Endothelial cell of umbilical vein (primary cell): ENCODE data around the gene BTBD17. TPM values are rescaled to one million over a fixed set of nuclear protein-coding genes. Genes with fewer than 3 reads are reported as not detected.

Experiments used
- BruUV-seq: library from RNA; stranded (reverse); fragments of 400-500 nt; replicated peaks from 2 replicates; lab custom pipeline; 2021; lab: Mats Ljungman, UMichigan
- CTCF ChIA-PET: fragments of 300-600, 350-600 bp; sonication (Branson Sonifier 250); formaldehyde crosslinking; loops from one replicate; lab custom pipeline; 2021; ENCODE audit warnings: antibody characterized with exemption, inconsistent platforms; lab: Charles Lee
- POLR2A ChIA-PET: fragments of 300-600, 350-600 bp; sonication (Branson Sonifier 250); formaldehyde crosslinking; loops from one replicate; lab custom pipeline; 2021; ENCODE audit warnings: antibody characterized with exemption, inconsistent platforms; lab: Charles Lee
- DNase-seq: peaks from one replicate; pipeline ENCODE4 v3.0.0-alpha.2; 2011; ENCODE audit warnings: low read depth, low spot score
- FAIRE-seq: peaks from 2 replicates; lab custom pipeline; 2011; peaks lifted over from hg19 to GRCh38; lab: Jason Lieb, UNC
- H2AFZ ChIP-seq: 2 replicates; pipeline ENCODE4 v1.6.0; 2012; ENCODE audit warnings: low read depth, low read length, control low read depth, inconsistent platforms
- H3K27ac ChIP-seq: 2 replicates; pipeline ENCODE4 v1.5.1; 2011; ENCODE audit warnings: low read depth, mild to moderate bottlenecking, control low read depth, low read length, moderate library complexity; ENCODE audit not compliant: insufficient read depth
- H3K27me3 ChIP-seq, 2 experiments: 2 replicates each; pipeline versions ENCODE4 v1.6.0 to v1.6.1; 2011; ENCODE audit warnings: low read length in 2 of 2, mixed read lengths in 1 of 2; ENCODE audit not compliant: control insufficient read depth in 2 of 2, insufficient read depth in 2 of 2
- H3K36me3 ChIP-seq, 2 experiments: 2 replicates in 1 of 2; 3 replicates in 1 of 2; pipeline ENCODE4 v1.5.1; 2011; ENCODE audit warnings: low read length in 2 of 2, mild to moderate bottlenecking in 1 of 2, moderate library complexity in 1 of 2; ENCODE audit not compliant: control insufficient read depth in 2 of 2, insufficient read depth in 2 of 2; ENCODE audit errors: extremely low read depth in 1 of 2
- H3K4me1 ChIP-seq: 3 replicates; pipeline ENCODE4 v1.5.1; 2011; ENCODE audit warnings: mild to moderate bottlenecking, low read length; ENCODE audit not compliant: control insufficient read depth, insufficient read depth; ENCODE audit errors: extremely low read depth
- H3K4me2 ChIP-seq: 2 replicates; pipeline ENCODE4 v1.6.1; 2011; ENCODE audit warnings: low read length, control low read depth, mixed read lengths; ENCODE audit not compliant: insufficient read depth
- H3K4me3 ChIP-seq, 3 experiments: fragments of 200-600 bp in 1 of 3; sonication (generic), shearing (Covaris generic) in 1 of 3; replicated peaks in 1 of 3; 2 replicates each; pipeline ENCODE4 v1.5.1; 2011 to 2016; ENCODE audit warnings: control low read depth in 3 of 3, low read length in 3 of 3, mild to moderate bottlenecking in 2 of 3, inconsistent platforms in 1 of 3, low read depth in 1 of 3, moderate library complexity in 1 of 3; ENCODE audit not compliant: insufficient read depth in 1 of 3
- H3K79me2 ChIP-seq: 2 replicates; pipeline ENCODE4 v1.6.0; 2012; ENCODE audit warnings: low read length, inconsistent platforms; ENCODE audit not compliant: control insufficient read depth, insufficient read depth
- H3K9ac ChIP-seq: replicated peaks from 2 replicates; pipeline ENCODE3; 2011; ENCODE audit warnings: low read length, control low read depth; ENCODE audit not compliant: insufficient read depth; ENCODE audit errors: extremely low read depth
- H3K9me1 ChIP-seq: replicated peaks from 3 replicates; pipeline ENCODE4 v1.6.0; 2011; ENCODE audit warnings: mild to moderate bottlenecking, low read length; ENCODE audit not compliant: control insufficient read depth, insufficient read depth; ENCODE audit errors: extremely low read depth
- H3K9me3 ChIP-seq: replicated peaks from 2 replicates; pipeline ENCODE4 v1.5.1; 2012; ENCODE audit warnings: low read length, inconsistent platforms; ENCODE audit not compliant: control insufficient read depth, insufficient read depth
- H4K20me1 ChIP-seq: replicated peaks from 2 replicates; pipeline ENCODE3; 2011; ENCODE audit warnings: mild to moderate bottlenecking, low read length; ENCODE audit not compliant: control insufficient read depth, insufficient read depth; ENCODE audit errors: extremely low read depth
- EZH2 ChIP-seq: IDR thresholded peaks from 2 replicates; pipeline ENCODE4 v1.6.1; 2012; ENCODE audit warnings: borderline replicate concordance, low read depth, mild to moderate bottlenecking, moderate library complexity, low read length, inconsistent platforms; ENCODE audit not compliant: severe bottlenecking
- FOS ChIP-seq: IDR thresholded peaks from 2 replicates; pipeline ENCODE4 v1.6.1; 2011; ENCODE audit warnings: mild to moderate bottlenecking, low read length, moderate library complexity, borderline replicate concordance; ENCODE audit not compliant: insufficient read depth
- GATA2 ChIP-seq: IDR thresholded peaks from 2 replicates; pipeline ENCODE4 v1.7.0; 2011; ENCODE audit warnings: low read depth, mild to moderate bottlenecking, moderate library complexity, mixed read lengths, low read length; ENCODE audit not compliant: insufficient read length, insufficient read depth
- JUN ChIP-seq: IDR thresholded peaks from 2 replicates; pipeline ENCODE4 v1.6.1; 2011; ENCODE audit warnings: borderline replicate concordance, low read depth; ENCODE audit not compliant: insufficient read length, insufficient read depth
- MYC ChIP-seq: IDR thresholded peaks from one replicate; pipeline ENCODE4 v1.6.1; 2011; ENCODE audit warnings: mild to moderate bottlenecking, low read depth, low read length
- POLR2A ChIP-seq: IDR thresholded peaks from 2 replicates; pipeline ENCODE4 v1.6.1; 2012; ENCODE audit warnings: low read depth, mild to moderate bottlenecking, control low read depth, low read length
- POLR2AphosphoS5 ChIP-seq: IDR thresholded peaks from 2 replicates; pipeline ENCODE4 v1.6.1; 2012; ENCODE audit warnings: low read depth, mild to moderate bottlenecking, control low read depth, low read length, moderate library complexity; ENCODE audit not compliant: insufficient read depth
- dilution Hi-C: fragments of 300-500 bp; cut with MboI; formaldehyde crosslinking; loops from one replicate; pipeline ENCODE4 v1.15.0; 2019; ENCODE audit warnings: low sequenced_read_pairs; ENCODE audit not compliant: extremely low pct_ligation_motif_present
- intact Hi-C: fragments of 100-400 bp; cut with micrococcal nuclease; formaldehyde crosslinking; loops from one replicate; pipeline ENCODE4 v1.10.0; 2022
- polyA plus RNA-seq, 4 experiments: library from polyadenylated mRNA; depleted of rRNA in 3 of 4; stranded (reverse) in 3 of 4; unstranded in 1 of 4; fragments of >200 nt; gene quantifications; 2 replicates each; pipeline versions ENCODE4 v1.2.1 to v1.2.3, GENCODE V29; 2011 to 2012; ENCODE audit warnings: missing spikeins in 1 of 4
- total RNA-seq: library from RNA; stranded (reverse); gene quantifications from 2 replicates; pipeline ENCODE4 v1.2.3, GENCODE V29; 2021
- TF ChIP-seq, protein P1 (sequence below): IDR thresholded peaks from 2 replicates; pipeline ENCODE4 v1.6.1; 2011; ENCODE audit not compliant: insufficient read depth, insufficient read length
- TF ChIP-seq, protein P2 (sequence below), 2 donors: IDR thresholded peaks; 1 replicate in 1 of 2; 2 replicates in 1 of 2; pipeline ENCODE4 v1.5.1; 2011; ENCODE audit warnings: low read length in 2 of 2, mild to moderate bottlenecking in 2 of 2, moderate library complexity in 2 of 2, control low read depth in 1 of 2, inconsistent platforms in 1 of 2, low read depth in 1 of 2; ENCODE audit not compliant: insufficient read depth in 1 of 2; ENCODE audit errors: extremely low read depth in 1 of 2

Gene BTBD17
- total and polyA plus RNA-seq, 2 donors (not counting 3 experiments of a cell fraction or from before 2014, with no cell fraction given), result not detected

DNA sequence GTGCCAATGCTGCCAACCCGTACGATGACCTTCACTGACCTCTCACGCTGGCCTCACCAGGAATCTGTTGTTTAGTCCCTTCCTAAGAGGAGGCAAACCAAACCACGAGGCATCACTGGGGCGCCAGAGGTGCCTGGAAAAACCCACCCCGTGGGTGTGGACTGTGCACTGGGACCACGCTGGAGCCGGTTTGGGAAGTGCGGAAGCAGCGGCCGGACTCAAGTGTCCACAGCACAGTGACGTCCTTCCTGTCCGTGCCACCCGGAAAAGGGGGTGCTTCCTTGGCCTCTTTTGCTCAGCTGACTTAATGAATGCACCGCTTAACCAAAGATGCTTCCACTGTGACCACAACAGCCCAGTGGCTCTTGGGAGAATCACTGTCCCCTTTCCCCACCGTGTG lies 44.6 kb downstream of the BTBD17 start:
- Histone ChIP-seq H3K9me3 (peaks cover 1% of the 10 kb centered on the region), H3K4me1 (no peaks in the 10 kb centered on the region), H3K9ac (no peak overlapping the region), H3K4me2 (no peak overlapping the region), H3K9me1 (no peaks in the 10 kb centered on the region), H2AFZ (no peak overlapping the region), H3K27ac (no peak overlapping the region), H3K27me3 (no peaks in the 10 kb centered on the region), H4K20me1 (no peaks in the 10 kb centered on the region), H3K36me3 (no peaks in the 10 kb centered on the region), H3K79me2 (no peaks in the 10 kb centered on the region), H3K4me3 (no peak overlapping the region)
- dilution Hi-C loops, result no loop called here
- no peak for DNase-seq
- intact Hi-C loops, result no loop called here
- FAIRE-seq, result no peak
- BruUV-seq, result no TSS peak
- TF ChIP-seq, protein P1, sequence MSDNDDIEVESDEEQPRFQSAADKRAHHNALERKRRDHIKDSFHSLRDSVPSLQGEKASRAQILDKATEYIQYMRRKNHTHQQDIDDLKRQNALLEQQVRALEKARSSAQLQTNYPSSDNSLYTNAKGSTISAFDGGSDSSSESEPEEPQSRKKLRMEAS, result no peak
- TF ChIP-seq POLR2AphosphoS5 (no peak), MYC (no peak)
- ChIA-PET CTCF (no interaction called here), POLR2A (no interaction called here)

DNA sequence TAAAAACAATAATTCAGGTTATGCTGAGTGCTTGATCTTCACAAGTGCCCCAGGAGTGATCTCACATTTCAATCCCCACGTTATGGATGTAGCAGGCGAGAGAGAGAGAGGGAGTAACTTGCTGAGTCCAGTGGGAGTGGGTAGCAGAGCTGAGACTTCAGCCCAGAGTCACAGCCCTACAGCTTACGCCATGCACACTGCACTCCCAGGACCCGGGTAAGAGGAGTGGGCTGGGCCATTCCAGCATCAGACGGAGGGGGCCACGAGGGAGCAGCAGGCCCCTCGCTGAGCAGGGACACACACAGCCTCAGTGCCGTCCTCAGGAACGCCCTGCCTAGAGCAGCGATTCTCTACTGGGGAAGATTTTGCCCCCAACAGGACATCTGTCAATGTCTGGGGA lies 45.4 kb downstream of the BTBD17 start:
- dilution Hi-C loops (no loop called here), intact Hi-C loops (no loop called here)
- no peak for FAIRE-seq

More for the DNA sequence above, 45.4 kb downstream of the BTBD17 start:
- Histone ChIP-seq H3K27ac (no peak overlapping the region), H3K36me3 (no peaks in the 10 kb centered on the region), H2AFZ (no peak overlapping the region), H3K79me2 (no peaks in the 10 kb centered on the region), H4K20me1 (no peaks in the 10 kb centered on the region), H3K9me3 (peaks cover 1% of the 10 kb centered on the region), H3K4me2 (no peak overlapping the region), H3K27me3 (no peaks in the 10 kb centered on the region), H3K9ac (no peak overlapping the region), H3K9me1 (no peaks in the 10 kb centered on the region), H3K4me3 (no peak overlapping the region), H3K4me1 (no peaks in the 10 kb centered on the region)
- no TSS peak for BruUV-seq
- TF ChIP-seq POLR2A (no peak), FOS (no peak), POLR2AphosphoS5 (no peak), JUN (no peak), MYC (no peak), EZH2 (no peak), GATA2 (no peak)
- TF ChIP-seq, protein P2, sequence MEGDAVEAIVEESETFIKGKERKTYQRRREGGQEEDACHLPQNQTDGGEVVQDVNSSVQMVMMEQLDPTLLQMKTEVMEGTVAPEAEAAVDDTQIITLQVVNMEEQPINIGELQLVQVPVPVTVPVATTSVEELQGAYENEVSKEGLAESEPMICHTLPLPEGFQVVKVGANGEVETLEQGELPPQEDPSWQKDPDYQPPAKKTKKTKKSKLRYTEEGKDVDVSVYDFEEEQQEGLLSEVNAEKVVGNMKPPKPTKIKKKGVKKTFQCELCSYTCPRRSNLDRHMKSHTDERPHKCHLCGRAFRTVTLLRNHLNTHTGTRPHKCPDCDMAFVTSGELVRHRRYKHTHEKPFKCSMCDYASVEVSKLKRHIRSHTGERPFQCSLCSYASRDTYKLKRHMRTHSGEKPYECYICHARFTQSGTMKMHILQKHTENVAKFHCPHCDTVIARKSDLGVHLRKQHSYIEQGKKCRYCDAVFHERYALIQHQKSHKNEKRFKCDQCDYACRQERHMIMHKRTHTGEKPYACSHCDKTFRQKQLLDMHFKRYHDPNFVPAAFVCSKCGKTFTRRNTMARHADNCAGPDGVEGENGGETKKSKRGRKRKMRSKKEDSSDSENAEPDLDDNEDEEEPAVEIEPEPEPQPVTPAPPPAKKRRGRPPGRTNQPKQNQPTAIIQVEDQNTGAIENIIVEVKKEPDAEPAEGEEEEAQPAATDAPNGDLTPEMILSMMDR (IDR thresholded peaks at IDR 0.05; ENCODE audit: extremely low read depth in 1 of 2, insufficient read depth in 1 of 2, low read depth in 1 of 2, low read length in 2 of 2), result no peak
- TF ChIP-seq, protein P1, result no peak
- POLR2A ChIA-PET, result no interaction called here
- DNase-seq, result no peak
- CTCF ChIA-PET, result interaction anchor here (0.6 kb wide), 1 partner anchor 85 kb away, joined by 3 read pairs; no protein-coding TSS in a partner anchor
